Ovary (tissue), 9 donors: ENCODE data around the gene SIPA1L3. TPM values are rescaled to one million over a fixed set of nuclear protein-coding genes. Genes with fewer than 3 reads are reported as not detected.

Experiments
- DNase-seq, 5 donors: peaks; one replicate each; pipeline ENCODE4 v3.0.0-alpha.2; 2019 to 2020
- H3K27ac ChIP-seq, 2 donors: fragments of 200-600 bp; one replicate each; pipeline versions ENCODE4 v1.5.1 to v1.8.0; 2019 to 2022
- H3K27me3 ChIP-seq: fragments of 200-600 bp; one replicate; pipeline ENCODE4 v1.8.0; 2022
- H3K36me3 ChIP-seq: fragments of 200-600 bp; sonication (generic); one replicate; pipeline ENCODE4 v1.5.1; 2019
- H3K4me1 ChIP-seq: one replicate; pipeline ENCODE4 v1.8.1; 2013; ENCODE audit warnings: mild to moderate bottlenecking, moderate library complexity; ENCODE audit not compliant: insufficient read depth
- H3K4me3 ChIP-seq: fragments of 200-600 bp; sonication (generic); one replicate; pipeline ENCODE4 v1.5.1; 2017
- H3K9me3 ChIP-seq, 2 donors: fragments of 200-600 bp in 1 of 2; sonication (generic) in 1 of 2; one replicate each; pipeline versions ENCODE4 v1.5.1 to v1.8.1; 2013 to 2019; ENCODE audit warnings: mild to moderate bottlenecking in 1 of 2, moderate library complexity in 1 of 2
- CTCF ChIP-seq, 3 donors: fragments of 450-650 bp in 2 of 3; fragments of 200-600 bp in 1 of 3; IDR thresholded peaks; one replicate each; pipeline versions ENCODE4 v1.5.1 to v1.8.0; 2016 to 2022; ENCODE audit warnings: antibody characterized with exemption in 3 of 3, mild to moderate bottlenecking in 1 of 3
- EP300 ChIP-seq: sonication (generic); formaldehyde crosslinking; IDR thresholded peaks from one replicate; pipeline ENCODE4 v1.6.1; 2017; ENCODE audit warnings: antibody characterized with exemption
- POLR2A ChIP-seq: fragments of 450-650 bp; IDR thresholded peaks from one replicate; pipeline ENCODE4 v1.6.1; 2017; ENCODE audit warnings: antibody characterized with exemption, mild to moderate bottlenecking, moderate library complexity
- WGBS, 3 donors: extraction: QIAGEN DNeasy Blood & Tissue Kit in 1 of 3; methylation state at CpG; one replicate each; pipeline versions ENCODE4 v1.1.5 to v1.1.7; 2013 to 2017; 5-methylcytosine and 5-hydroxymethylcytosine counted together
- intact Hi-C, 4 donors: fragments of 100-400 bp; cut with DNase I; formaldehyde crosslinking; loops; one replicate each; pipeline versions ENCODE4 v1.11.0 to v1.15.1; 2022 to 2023
- polyA plus RNA-seq, 2 donors: library from polyadenylated mRNA; stranded (reverse); fragments of 200-250 nt in 1 of 2; fragments of 350-450 nt in 1 of 2; fragmentation: Illumina TruSeq in 1 of 2; extraction: RNeasy Lipid Tissue Mini Kit (QIAGEN cat#74804) in 1 of 2; gene quantifications; one replicate each; pipeline ENCODE4 v1.2.3, GENCODE V29; 2013 to 2014
- total RNA-seq, 7 donors: library from RNA; depleted of rRNA in 2 of 7; stranded (reverse); fragments of >200 nt in 2 of 7; fragmentation: NEBNext Ultra II Directional in 3 of 7; extraction: Animal tissue kit (Norgen Biotek cat#: 25700) in 3 of 7; gene quantifications; one replicate each; pipeline versions ENCODE4 v1.1.0 to v1.2.4, GENCODE V29; 2016 to 2023
- donor health status: DM: no; HTN: no; CAD: no; lungs with moderate emphysema.
- donor health status: DM: no; HTN: no; CAD: no.
- donor health status: Bipolar disorder and iron deficiency.
- donor health status: DM: yes; HTN: yes; CAD: no.
- donor health status: DM: no; HTN: no; CAD: no.
- donor health status: DM: yes; HTN: yes; CAD: no.

Gene SIPA1L3
- total and polyA plus RNA-seq, 9 donors, result 4.5 to 27.9 (median 18.2) TPM

GRCh38 chr19:37896180-37896579 lies 10.8 kb upstream of the SIPA1L3 start:
- H3K27me3 ChIP-seq, result no peaks in the 10 kb centered on the region
- WGBS, 3 donors, result 74 to 82% (median 76%) methylated on average over 8 of the region's 8 CpGs
- no peak overlapping the region for H3K4me3 ChIP-seq
- no peaks in the 10 kb centered on the region for H3K36me3 ChIP-seq
- intact Hi-C loops, result loop anchor here in 1 of 4 donors (10.0 kb wide), 1 partner anchor 199 kb away; no protein-coding TSS in a partner anchor
- no peak for DNase-seq
- H3K4me1 ChIP-seq, result no peaks in the 10 kb centered on the region
- no peaks in the 10 kb centered on the region for H3K9me3 ChIP-seq
- no peak overlapping the region for H3K27ac ChIP-seq
- TF ChIP-seq EP300 (no peak), POLR2A (no peak)

- H3K36me3 ChIP-seq, result no peaks in the 10 kb centered on the region
- DNase-seq, result no peak
- no peaks in the 10 kb centered on the region for H3K4me1 ChIP-seq
- intact Hi-C loops, result loop anchor here in 1 of 4 donors (10.0 kb wide), 1 partner anchor 195 kb away; no protein-coding TSS in a partner anchor
- no peak overlapping the region for H3K4me3 ChIP-seq
- no peaks in the 10 kb centered on the region for H3K9me3 ChIP-seq
- no peak overlapping the region for H3K27ac ChIP-seq
- no peaks in the 10 kb centered on the region for H3K27me3 ChIP-seq
- 86 to 90% (median 89%) methylated on average over 1 of the region's 1 CpG for WGBS, 3 donors
- TF ChIP-seq POLR2A (no peak), CTCF (IDR thresholded peaks at IDR 0.05) (no peak), EP300 (no peak)
Observed at GRCh38 chr19:37899453-37899852, 7.6 kb upstream of the SIPA1L3 start.

- Histone ChIP-seq H3K27ac (no peak overlapping the region), H3K9me3 (no peaks in the 10 kb centered on the region), H3K27me3 (no peaks in the 10 kb centered on the region), H3K36me3 (no peaks in the 10 kb centered on the region), H3K4me3 (no peak overlapping the region), H3K4me1 (no peaks in the 10 kb centered on the region)
- WGBS, 3 donors, result 62 to 78% (median 73%) methylated on average over 2 of the region's 2 CpGs
- TF ChIP-seq CTCF (IDR thresholded peaks at IDR 0.05) (no peak), POLR2A (no peak), EP300 (no peak)
- intact Hi-C loops, result loop anchor here in 2 of 4 donors (10.0 kb wide), 2 partner anchors 195 to 325 kb away; partner anchors contain the start of gene DPF1 (in 2 of the 2)
- no peak for DNase-seq
Observed at GRCh38 chr19:37899966-37900365, 7.0 kb upstream of the SIPA1L3 start.

GRCh38 chr19:37902668-37903067 lies 4.3 kb upstream of the SIPA1L3 start:
- Histone ChIP-seq H3K36me3 (no peaks in the 10 kb centered on the region), H3K4me3 (no peak overlapping the region), H3K27me3 (no peaks in the 10 kb centered on the region), H3K27ac (no peak overlapping the region), H3K9me3 (no peaks in the 10 kb centered on the region), H3K4me1 (peaks cover 2% of the 10 kb centered on the region)
- TF ChIP-seq EP300 (no peak), CTCF (IDR thresholded peaks at IDR 0.05) (peak in 1 of 3 donors; percentile 26)
- intact Hi-C loops, result loop anchor here in 2 of 4 donors (10.0 kb wide), 1 partner anchor 322 kb away; the partner anchor contains the start of gene DPF1 (in 2 of the 2)
- WGBS, 3 donors, result 0 to 2% (median 1%) methylated on average over 4 of the region's 4 CpGs
- peak; percentile 19 to 60 (median 53) for DNase-seq

- no peak for TF ChIP-seq CTCF (IDR thresholded peaks at IDR 0.05)
- no peak for TF ChIP-seq EP300
- H3K27me3 ChIP-seq, result no peaks in the 10 kb centered on the region
- DNase-seq, result no peak
- peaks cover 2% of the 10 kb centered on the region for H3K4me1 ChIP-seq
- intact Hi-C loops, result loop anchor here in 2 of 4 donors (10.0 kb wide), 1 partner anchor 322 kb away; the partner anchor contains the start of gene DPF1 (in 2 of the 2)
- H3K9me3 ChIP-seq, result no peaks in the 10 kb centered on the region
- H3K36me3 ChIP-seq, result no peaks in the 10 kb centered on the region
- H3K4me3 ChIP-seq, result no peak overlapping the region
- H3K27ac ChIP-seq, result no peak overlapping the region
- 85 to 87% (median 85%) methylated on average over 2 of the region's 2 CpGs for WGBS, 3 donors
Observed at GRCh38 chr19:37903096-37903495, 3.9 kb upstream of the SIPA1L3 start.
